ENCODE data around the gene NRXN2. TPM values are rescaled to one million over a fixed set of nuclear protein-coding genes. Genes with fewer than 3 reads are reported as not detected.

Gene NRXN2
- total RNA-seq (2022; extraction: Qiagen RNA extraction) = 0.15 to 0.28 TPM (median 0.24 TPM) in 5 replicates

GRCh38 chr11:64723117-64723906, at the start of gene NRXN2:
Gene NRXN2, minus strand, starts transcription at chr11:64723197. Its CDS starts 9,498 bp downstream, at chr11:64713699.

DNA sequence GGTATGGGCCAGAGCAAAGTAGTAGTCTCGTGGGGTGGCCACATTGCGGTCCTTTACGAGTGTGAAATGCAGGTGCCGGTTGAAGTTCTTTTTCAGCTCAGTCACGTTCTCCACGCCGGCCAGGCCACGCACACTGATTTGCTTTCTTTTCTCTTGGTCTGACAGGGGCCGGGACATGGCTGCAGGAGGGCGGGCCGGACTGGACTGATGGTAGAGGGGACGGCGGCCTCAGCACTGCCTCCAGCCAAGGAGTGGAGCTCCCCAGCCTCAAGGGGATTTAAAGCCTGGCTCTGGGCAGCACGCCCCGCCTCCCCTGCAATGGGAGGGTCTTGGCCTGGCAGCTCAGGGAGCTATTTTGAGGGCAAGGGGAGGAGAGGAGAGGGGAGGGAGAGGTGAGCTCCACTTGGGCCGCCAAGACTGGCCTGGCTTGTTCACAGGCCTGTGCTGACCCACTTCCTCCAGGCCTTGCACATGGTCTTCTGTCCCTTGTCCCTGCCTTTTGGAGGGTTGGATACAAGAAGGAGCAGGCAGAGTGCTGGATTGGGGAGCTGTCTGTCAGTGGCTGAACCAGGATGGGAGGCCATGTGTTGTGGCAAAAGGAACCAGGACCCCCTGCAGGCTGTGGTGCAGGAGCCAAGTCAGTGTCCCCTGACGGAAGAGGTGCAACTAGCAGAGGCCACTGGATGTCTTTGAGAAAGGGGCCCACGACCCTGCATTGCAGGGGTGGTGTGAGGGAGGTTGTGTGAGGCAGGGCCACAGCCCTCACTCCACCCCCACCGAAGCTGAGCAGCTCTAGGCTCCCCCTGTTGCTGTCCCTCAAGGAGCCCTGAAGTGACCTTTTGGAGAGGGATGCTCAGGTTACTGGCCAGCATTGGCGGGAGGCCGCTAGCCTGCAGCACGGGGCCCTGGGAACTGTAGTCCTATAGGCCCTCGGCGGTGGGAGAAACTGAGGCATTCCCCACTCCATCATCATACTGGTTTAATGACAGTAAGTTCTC, 37.0 kb upstream of the NRXN2 start, which contains the start of gene PYGM:
Gene PYGM, minus strand, starts transcription at position 253 of the 998 bp plus-strand sequence. Its CDS starts 76 bp downstream, at position 177.

GRCh38 chr11:64743591-64744543, 20.9 kb upstream of the NRXN2 start, which contains the start of gene RASGRP2:
Gene RASGRP2, minus strand, starts transcription at chr11:64744142. Its CDS starts 1,276 bp downstream, at chr11:64742866.

DNA sequence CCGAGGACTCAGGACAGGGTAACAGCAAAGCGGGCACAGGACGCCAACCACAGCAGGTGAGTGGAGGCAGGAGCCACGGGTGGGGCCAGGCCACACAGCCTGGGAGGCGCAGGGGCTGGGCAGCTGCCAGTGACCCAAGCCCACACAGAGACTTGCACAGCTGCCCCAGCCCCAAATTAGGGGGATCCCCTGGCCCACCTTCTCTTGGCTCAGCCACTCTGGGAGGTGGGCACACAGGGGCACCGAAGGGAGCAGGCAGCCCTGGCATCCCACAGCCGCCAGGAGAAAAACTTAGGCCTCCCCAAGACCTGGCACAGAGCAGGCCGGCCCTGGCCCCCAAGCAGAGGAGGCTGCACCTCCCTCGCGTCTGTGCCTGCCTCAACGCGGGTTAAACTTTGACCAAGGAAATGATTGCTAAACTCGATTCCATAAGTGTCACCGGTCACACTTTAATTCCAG, 132.2 kb downstream of the NRXN2 start, which contains the start of gene SLC22A12:
Gene SLC22A12, plus strand, starts transcription at position 458 of the 459 bp plus-strand sequence. CDS start 337 bp downstream, outside the sequence.

Other genes with a start within 250 kb of the NRXN2 start
- 0.09 to 0.10 TPM in 2 of 5 replicates, not detected in the others for gene SLC22A11, start 167.3 kb downstream of the NRXN2 start, total RNA-seq (2022; extraction: Qiagen RNA extraction)
- gene SLC22A12, start 132.0 kb downstream of the NRXN2 start, total RNA-seq (2022; extraction: Qiagen RNA extraction) = not detected in 5 replicates
- 0.94 to 2.3 TPM (median 2.0 TPM) in 5 replicates for gene RASGRP2, start 20.9 kb upstream of the NRXN2 start, total RNA-seq (2022; extraction: Qiagen RNA extraction)
- gene PYGM, start 36.8 kb upstream of the NRXN2 start, total RNA-seq (2022; extraction: Qiagen RNA extraction) = 0.23 to 0.52 TPM (median 0.27 TPM) in 5 replicates
- gene SF1, start 55.3 kb upstream of the NRXN2 start, total RNA-seq (2022; extraction: Qiagen RNA extraction) = 146 to 212 TPM (median 156 TPM) in 5 replicates
- gene MAP4K2, start 80.0 kb upstream of the NRXN2 start, total RNA-seq (2022; extraction: Qiagen RNA extraction) = 5.3 to 8.8 TPM (median 8.4 TPM) in 5 replicates
- 28.8 to 40.9 TPM (median 38.1 TPM) in 5 replicates for gene MEN1, start 87.4 kb upstream of the NRXN2 start, total RNA-seq (2022; extraction: Qiagen RNA extraction)
- 1.3 to 1.8 TPM (median 1.5 TPM) in 5 replicates for gene CDC42BPG, start 121.5 kb upstream of the NRXN2 start, total RNA-seq (2022; extraction: Qiagen RNA extraction)
- gene EHD1, start 155.4 kb upstream of the NRXN2 start, total RNA-seq (2022; extraction: Qiagen RNA extraction) = 94.8 to 121 TPM (median 111 TPM) in 5 replicates
- 13.7 to 22.4 TPM (median 20.9 TPM) in 5 replicates for gene ATG2A, start 194.0 kb upstream of the NRXN2 start, total RNA-seq (2022; extraction: Qiagen RNA extraction)
- 3.4 to 5.3 TPM (median 4.5 TPM) in 5 replicates for gene PPP2R5B, start 201.5 kb upstream of the NRXN2 start, total RNA-seq (2022; extraction: Qiagen RNA extraction)
- not detected in 5 replicates for gene GPHA2, start 212.7 kb upstream of the NRXN2 start, total RNA-seq (2022; extraction: Qiagen RNA extraction)
- gene MAJIN, start 248.9 kb upstream of the NRXN2 start, total RNA-seq (2022; extraction: Qiagen RNA extraction) = not detected in 5 replicates

Data from A549 treated with AZD2906 at 1 μM for 4 hours (cell line).